OCI-LY3 (cell line): ENCODE measurements around the gene CRHR2.

Experiments
- H2AFZ ChIP-seq: fragments of 200-600, 300-600 bp; shearing (Covaris generic); 2 replicates; pipeline ENCODE4 v1.6.0; 2014; ENCODE audit warnings: antibody characterized with exemption, low read depth, low read length
- H3K27ac ChIP-seq: fragments of 200-600, 300-600 bp; sonication (generic); 2 replicates; pipeline ENCODE4 v1.5.1; 2014; ENCODE audit warnings: mild to moderate bottlenecking, low read length, moderate library complexity, mixed read lengths
- H3K27me3 ChIP-seq: fragments of 200-600, 300-600 bp; sonication (generic); 2 replicates; pipeline ENCODE4 v1.6.1; 2014; ENCODE audit warnings: low read depth, low read length, mixed read lengths
- H3K36me3 ChIP-seq: fragments of 200-600, 300-600 bp; sonication (generic); replicated peaks from 2 replicates; pipeline ENCODE3; 2014; ENCODE audit warnings: low read depth, low read length, mixed read lengths
- H3K4me1 ChIP-seq: fragments of 300-600, 200-600 bp; sonication (generic); 2 replicates; pipeline ENCODE4 v1.6.1; 2014; ENCODE audit warnings: low read length, mixed read lengths
- H3K4me2 ChIP-seq: fragments of 200-600, 300-600 bp; sonication (generic); 2 replicates; pipeline ENCODE4 v1.6.1; 2014; ENCODE audit warnings: low read length, mixed read lengths
- H3K4me3 ChIP-seq: fragments of 300-600, 200-600 bp; sonication (generic); 2 replicates; pipeline ENCODE4 v1.5.1; 2014; ENCODE audit warnings: antibody characterized with exemption, mild to moderate bottlenecking, low read length, moderate library complexity
- H3K79me2 ChIP-seq: fragments of 300-600, 200-600 bp; shearing (Covaris generic); 2 replicates; pipeline ENCODE4 v1.6.1; 2014; ENCODE audit warnings: mild to moderate bottlenecking, low read length, mixed read lengths
- H3K9ac ChIP-seq: fragments of 300-600, 200-600 bp; shearing (Covaris generic); 2 replicates; pipeline ENCODE4 v1.6.0; 2014; ENCODE audit warnings: mild to moderate bottlenecking, low read length, moderate library complexity
- H3K9me3 ChIP-seq: fragments of 200-600, 300-600 bp; shearing (Covaris generic); 2 replicates; pipeline ENCODE4 v1.6.1; 2014; ENCODE audit warnings: low read length, mixed read lengths; ENCODE audit not compliant: insufficient read depth
- H4K20me1 ChIP-seq: fragments of 200-600, 300-600 bp; sonication (generic); 2 replicates; pipeline ENCODE4 v1.6.1; 2016; ENCODE audit warnings: low read length, mixed read lengths; ENCODE audit not compliant: insufficient read depth
- EZH2phosphoT487 ChIP-seq: fragments of 200-600 bp; shearing (Covaris generic); IDR thresholded peaks from 2 replicates; pipeline ENCODE4 v1.6.1; 2018; ENCODE audit warnings: antibody characterized with exemption, mixed run types, low read depth
- TF ChIP-seq, protein P1 (sequence below): fragments of 200-600, 300-600 bp; sonication (generic); IDR thresholded peaks from 2 replicates; pipeline ENCODE4 v1.5.1; 2014; ENCODE audit warnings: antibody characterized with exemption, low read length, low read depth

CRHR2 gene

GRCh38 chr7:30694218-30694745 lies 12.0 kb upstream of the CRHR2 start:
- H3K9me3 ChIP-seq, result no peaks in the 10 kb centered on the region
- no peak overlapping the region for H3K9ac ChIP-seq
- no peaks in the 10 kb centered on the region for H4K20me1 ChIP-seq
- no peaks in the 10 kb centered on the region for H3K27me3 ChIP-seq
- no peak overlapping the region for H3K27ac ChIP-seq
- H3K4me2 ChIP-seq, result no peak overlapping the region
- no peaks in the 10 kb centered on the region for H3K79me2 ChIP-seq
- H3K36me3 ChIP-seq, result no peaks in the 10 kb centered on the region
- no peak overlapping the region for H2AFZ ChIP-seq
- no peak overlapping the region for H3K4me3 ChIP-seq
- no peaks in the 10 kb centered on the region for H3K4me1 ChIP-seq
- TF ChIP-seq, protein P1, sequence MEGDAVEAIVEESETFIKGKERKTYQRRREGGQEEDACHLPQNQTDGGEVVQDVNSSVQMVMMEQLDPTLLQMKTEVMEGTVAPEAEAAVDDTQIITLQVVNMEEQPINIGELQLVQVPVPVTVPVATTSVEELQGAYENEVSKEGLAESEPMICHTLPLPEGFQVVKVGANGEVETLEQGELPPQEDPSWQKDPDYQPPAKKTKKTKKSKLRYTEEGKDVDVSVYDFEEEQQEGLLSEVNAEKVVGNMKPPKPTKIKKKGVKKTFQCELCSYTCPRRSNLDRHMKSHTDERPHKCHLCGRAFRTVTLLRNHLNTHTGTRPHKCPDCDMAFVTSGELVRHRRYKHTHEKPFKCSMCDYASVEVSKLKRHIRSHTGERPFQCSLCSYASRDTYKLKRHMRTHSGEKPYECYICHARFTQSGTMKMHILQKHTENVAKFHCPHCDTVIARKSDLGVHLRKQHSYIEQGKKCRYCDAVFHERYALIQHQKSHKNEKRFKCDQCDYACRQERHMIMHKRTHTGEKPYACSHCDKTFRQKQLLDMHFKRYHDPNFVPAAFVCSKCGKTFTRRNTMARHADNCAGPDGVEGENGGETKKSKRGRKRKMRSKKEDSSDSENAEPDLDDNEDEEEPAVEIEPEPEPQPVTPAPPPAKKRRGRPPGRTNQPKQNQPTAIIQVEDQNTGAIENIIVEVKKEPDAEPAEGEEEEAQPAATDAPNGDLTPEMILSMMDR, result no peak
- no peak for TF ChIP-seq EZH2phosphoT487

DNA sequence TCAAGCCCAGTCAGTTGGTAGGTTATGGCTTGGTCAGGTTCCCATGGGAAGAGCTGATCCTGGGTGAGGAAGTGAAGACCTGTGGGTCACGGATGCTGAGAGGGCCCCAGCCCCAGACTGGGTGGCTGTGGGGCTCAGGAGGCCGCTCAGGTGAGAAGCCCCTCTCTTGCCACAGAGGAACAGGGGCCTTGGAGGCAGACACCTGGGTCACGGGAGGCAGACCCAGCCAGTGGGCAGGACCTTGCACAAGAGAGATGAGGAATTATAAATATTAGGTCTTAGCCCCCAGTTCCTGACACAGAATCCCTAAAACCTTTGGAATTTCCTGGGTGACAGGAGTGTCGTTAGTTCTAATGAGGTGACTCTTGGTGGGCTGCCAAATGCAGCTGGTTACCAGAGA lies 10.6 kb upstream of the CRHR2 start:
- no peaks in the 10 kb centered on the region for H3K4me1 ChIP-seq
- H3K79me2 ChIP-seq, result no peaks in the 10 kb centered on the region
- H3K4me3 ChIP-seq, result no peak overlapping the region
- no peak overlapping the region for H2AFZ ChIP-seq
- H3K36me3 ChIP-seq, result no peaks in the 10 kb centered on the region
- H3K9me3 ChIP-seq, result no peaks in the 10 kb centered on the region
- H3K4me2 ChIP-seq, result no peak overlapping the region
- H3K9ac ChIP-seq, result no peak overlapping the region
- H3K27me3 ChIP-seq, result no peaks in the 10 kb centered on the region
- H3K27ac ChIP-seq, result no peak overlapping the region
- TF ChIP-seq EZH2phosphoT487, result no peak
- TF ChIP-seq, protein P1, result no peak
- H4K20me1 ChIP-seq, result no peaks in the 10 kb centered on the region

GRCh38 chr7:30692438-30692837 lies 10.2 kb upstream of the CRHR2 start:
- no peaks in the 10 kb centered on the region for H3K27me3 ChIP-seq
- no peaks in the 10 kb centered on the region for H3K36me3 ChIP-seq
- no peaks in the 10 kb centered on the region for H3K79me2 ChIP-seq
- H3K9ac ChIP-seq, result no peak overlapping the region
- H3K4me1 ChIP-seq, result no peaks in the 10 kb centered on the region
- TF ChIP-seq EZH2phosphoT487, result no peak
- TF ChIP-seq, protein P1, result no peak
- H3K9me3 ChIP-seq, result no peaks in the 10 kb centered on the region
- no peaks in the 10 kb centered on the region for H4K20me1 ChIP-seq
- no peak overlapping the region for H3K27ac ChIP-seq
- no peak overlapping the region for H3K4me2 ChIP-seq
- H2AFZ ChIP-seq, result no peak overlapping the region
- no peak overlapping the region for H3K4me3 ChIP-seq

DNA sequence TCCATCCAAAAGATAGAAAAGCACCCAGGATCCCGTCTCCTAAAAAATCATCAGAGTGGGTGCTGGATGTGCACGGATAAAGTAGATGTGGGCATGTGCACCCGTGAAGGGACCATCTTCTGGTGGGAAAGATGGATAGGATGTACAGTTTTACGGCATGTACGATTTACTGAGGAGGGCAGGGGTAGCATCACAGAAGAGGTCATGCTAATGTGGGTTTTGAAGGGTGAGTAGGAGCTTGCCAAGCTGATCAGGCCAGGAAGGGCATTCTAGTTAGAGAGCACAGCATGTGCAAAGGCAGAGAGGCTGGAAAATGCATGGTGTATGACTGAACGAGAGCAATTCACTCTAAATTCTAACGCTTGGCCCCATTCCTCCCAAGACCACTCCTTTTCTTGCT lies 7.8 kb upstream of the CRHR2 start:
- H3K36me3 ChIP-seq, result no peaks in the 10 kb centered on the region
- no peak overlapping the region for H3K4me2 ChIP-seq
- H3K4me3 ChIP-seq, result no peak overlapping the region
- no peaks in the 10 kb centered on the region for H4K20me1 ChIP-seq
- no peak for TF ChIP-seq EZH2phosphoT487
- TF ChIP-seq, protein P1, result no peak
- H3K4me1 ChIP-seq, result no peaks in the 10 kb centered on the region
- H2AFZ ChIP-seq, result no peak overlapping the region
- H3K9me3 ChIP-seq, result no peaks in the 10 kb centered on the region
- H3K27me3 ChIP-seq, result no peaks in the 10 kb centered on the region
- H3K79me2 ChIP-seq, result no peaks in the 10 kb centered on the region
- H3K9ac ChIP-seq, result no peak overlapping the region
- no peak overlapping the region for H3K27ac ChIP-seq
